Measurements from ENCODE around the gene SBF2.

DNA sequence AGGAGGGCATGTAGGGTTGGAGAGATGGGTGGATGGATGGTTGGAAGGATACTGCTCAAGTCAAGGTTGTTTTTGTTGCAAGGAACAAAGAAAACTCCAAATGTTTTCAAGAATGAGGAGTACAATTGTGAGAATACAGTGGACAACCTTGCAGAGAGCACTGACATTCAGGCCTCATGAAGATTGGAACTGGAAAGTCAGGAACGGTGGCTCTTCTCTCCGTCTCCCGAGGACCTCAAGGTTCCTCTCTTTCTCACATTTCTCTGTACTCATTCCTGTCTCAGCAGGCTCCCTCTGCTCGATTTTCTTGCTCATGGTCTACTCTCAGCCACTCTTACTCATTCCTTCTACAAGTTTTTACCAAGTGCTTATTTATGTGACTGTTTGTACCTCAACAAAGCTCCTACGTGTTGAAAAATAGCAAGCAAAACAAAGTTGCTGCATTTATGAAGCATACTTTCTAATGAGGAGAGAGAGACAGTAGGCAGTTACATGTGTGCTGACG lies 532.5 kb downstream of the SBF2 start:
- TF ChIP-seq EZH2 (IDR thresholded peaks at IDR 0.05; ENCODE audit: borderline replicate concordance, low read depth, low read length, severe bottlenecking) (no peak), CTCF (IDR thresholded peaks at IDR 0.05; ENCODE audit: extremely low read depth in 1 of 2, insufficient read depth in 1 of 2, low read depth in 1 of 2, low read length in 2 of 2) (no peak), JUN (IDR thresholded peaks at IDR 0.05; ENCODE audit: borderline replicate concordance, insufficient read depth, insufficient read length, low read depth) (no peak), MAX (IDR thresholded peaks at IDR 0.05; ENCODE audit: insufficient read depth, insufficient read length) (no peak), POLR2AphosphoS5 (IDR thresholded peaks at IDR 0.05; ENCODE audit: insufficient read depth, low read depth, low read length) (no peak), POLR2A (IDR thresholded peaks at IDR 0.05; ENCODE audit: low read depth, low read length) (no peak), GATA2 (IDR thresholded peaks at IDR 0.05; ENCODE audit: insufficient read depth, insufficient read length, low read depth, low read length) (no peak), FOS (IDR thresholded peaks at IDR 0.05; ENCODE audit: borderline replicate concordance, insufficient read depth, low read length) (no peak)
